ENCODE results near the gene SLC25A22. TPM values are rescaled to one million over a fixed set of nuclear protein-coding genes. Genes with fewer than 3 reads are reported as not detected.

Gene SLC25A22
- 10 to 100 TPM; 73.6 to 77.0 TPM for total RNA-seq
- 14.1 TPM for polyA plus RNA-seq

GRCh38 chr11:798093-798713, at the start of gene SLC25A22:
Gene SLC25A22 (minus strand): TSS chr11:798281. CDS start chr11:795006, 3,275 bp downstream.
- Histone ChIP-seq H3K4me1 (ENCODE audit: insufficient read depth, low read length) (peaks cover 25% of the 10 kb centered on the region), H3K4me3 (ENCODE audit: low read length) (peak within 1 kb of the TSS; percentile 92), H3K27me3 (ENCODE audit: insufficient read depth, low read length, poor library complexity, severe bottlenecking) (no peaks in the 10 kb centered on the region), H3K27ac (ENCODE audit: low read depth, low read length) (peak within 1 kb of the TSS; percentile 86), H3K36me3 (ENCODE audit: insufficient read depth, low read length) (peaks cover 4% of the 10 kb centered on the region), H3K9me3 (ENCODE audit: low read length) (no peaks in the 10 kb centered on the region)
- peak; percentile 76 to 88 (median 82) for DNase-seq
- H3K36me3 Mint-ChIP-seq = peaks cover 0 to 13% (median 0%) of the 10 kb centered on the region in 3 donors
- peak within 1 kb of the TSS; percentile 91 to 94 (median 92) for H3K4me3 Mint-ChIP-seq
- no peaks in the 10 kb centered on the region for H3K9me3 Mint-ChIP-seq
- peaks cover 12 to 26% (median 14%) of the 10 kb centered on the region in 3 donors for H3K4me1 Mint-ChIP-seq
- ChIA-PET CTCF (interaction anchor here (0.7 to 1.3 kb wide), 4 partner anchors 21 to 102 kb away, joined by 3 to 4 read pairs (median 4); partner anchors contain the start of genes PNPLA2 and TMEM80), POLR2A (interaction anchor here (0.7 to 1.5 kb wide), 3 partner anchors 21 to 218 kb away, joined by 3 to 6 read pairs (median 4); partner anchors contain the start of genes PNPLA2 and TALDO1)
- H3K27me3 Mint-ChIP-seq = no peaks in the 10 kb centered on the region
- peak within 1 kb of the TSS; percentile 87 to 98 (median 95) for H3K27ac Mint-ChIP-seq

DNA sequence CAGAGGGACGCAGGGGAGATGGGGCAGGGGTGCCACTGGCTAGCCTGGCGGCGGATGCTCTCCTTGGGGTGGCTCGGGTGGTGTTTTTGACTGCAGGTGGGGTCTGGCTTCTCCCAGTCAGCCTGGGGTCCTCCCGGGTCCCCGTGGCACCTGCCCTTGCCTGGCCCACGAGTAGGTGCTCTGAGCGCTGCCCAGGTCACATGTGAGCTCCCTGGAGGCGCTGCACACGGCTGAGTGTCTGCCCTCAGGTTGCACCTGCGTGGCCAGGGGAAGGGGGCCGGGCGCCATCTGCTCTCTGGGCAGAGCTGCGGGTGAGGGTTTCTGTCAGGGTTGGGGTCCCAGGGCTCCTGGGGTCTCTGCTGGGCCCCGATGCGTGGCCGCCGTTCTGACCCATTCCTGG, 49.8 kb upstream of the SLC25A22 start:
- H3K4me3 Mint-ChIP-seq = peak overlapping the region in 1 of 7 donors; percentile 45
- H3K27ac Mint-ChIP-seq = no peak overlapping the region
- no peaks in the 10 kb centered on the region for H3K36me3 ChIP-seq (ENCODE audit: insufficient read depth, low read length)
- H3K4me3 ChIP-seq (ENCODE audit: low read length) = no peak overlapping the region
- DNase-seq = no peak
- peaks cover 25% of the 10 kb centered on the region for H3K4me1 ChIP-seq (ENCODE audit: insufficient read depth, low read length)
- peaks cover 5 to 8% of the 10 kb centered on the region in 2 donors for H3K27me3 Mint-ChIP-seq
- H3K27me3 ChIP-seq (ENCODE audit: insufficient read depth, low read length, poor library complexity, severe bottlenecking) = peaks cover 8% of the 10 kb centered on the region
- no peaks in the 10 kb centered on the region for H3K9me3 Mint-ChIP-seq
- POLR2A ChIA-PET = interaction anchor here (0.5 kb wide), 1 partner anchor 9 kb away, joined by 4 read pairs; no protein-coding TSS in a partner anchor
- CTCF ChIA-PET = interaction anchor here (0.9 to 5.4 kb wide), 6 partner anchors 16 to 205 kb away, joined by 3 to 48 read pairs (median 5); no protein-coding TSS in a partner anchor
- H3K4me1 Mint-ChIP-seq = peaks cover 0 to 22% (median 7%) of the 10 kb centered on the region in 3 donors
- no peak overlapping the region for H3K27ac ChIP-seq (ENCODE audit: low read depth, low read length)
- H3K9me3 ChIP-seq (ENCODE audit: low read length) = no peaks in the 10 kb centered on the region
- H3K36me3 Mint-ChIP-seq = no peaks in the 10 kb centered on the region

- Mint-ChIP-seq H3K4me3 (peak overlapping the region in 1 of 7 donors; percentile 60), H3K27ac (no peak overlapping the region), H3K36me3 (peaks cover 0 to 3% (median 0%) of the 10 kb centered on the region in 3 donors), H3K4me1 (peaks cover 0 to 24% (median 7%) of the 10 kb centered on the region in 3 donors), H3K27me3 (peaks cover 5 to 8% of the 10 kb centered on the region in 2 donors), H3K9me3 (no peaks in the 10 kb centered on the region)
- H3K27me3 ChIP-seq (ENCODE audit: insufficient read depth, low read length, poor library complexity, severe bottlenecking) = peaks cover 8% of the 10 kb centered on the region
- ChIA-PET CTCF (interaction anchor here (0.8 to 5.4 kb wide), 4 partner anchors 15 to 206 kb away, joined by 3 to 48 read pairs (median 4); no protein-coding TSS in a partner anchor), POLR2A (interaction anchor here (0.7 kb wide), 1 partner anchor 27 kb away, joined by 3 read pairs; the partner anchor contains the start of gene PNPLA2)
- H3K9me3 ChIP-seq (ENCODE audit: low read length) = no peaks in the 10 kb centered on the region
- no peak overlapping the region for H3K27ac ChIP-seq (ENCODE audit: low read depth, low read length)
- no peaks in the 10 kb centered on the region for H3K36me3 ChIP-seq (ENCODE audit: insufficient read depth, low read length)
- DNase-seq = no peak
- H3K4me1 ChIP-seq (ENCODE audit: insufficient read depth, low read length) = peaks cover 26% of the 10 kb centered on the region
- no peak overlapping the region for H3K4me3 ChIP-seq (ENCODE audit: low read length)
Measured at GRCh38 chr11:846496-847098, 48.5 kb upstream of the SLC25A22 start.

GRCh38 chr11:845872-846495, 47.9 kb upstream of the SLC25A22 start:
- ChIA-PET CTCF (interaction anchor here (0.8 to 5.4 kb wide), 2 partner anchors 15 to 207 kb away, joined by 3 to 48 read pairs; no protein-coding TSS in a partner anchor), POLR2A (no interaction called here)
- peaks cover 5 to 30% (median 10%) of the 10 kb centered on the region in 3 donors for H3K4me1 Mint-ChIP-seq
- H3K9me3 Mint-ChIP-seq = no peaks in the 10 kb centered on the region
- H3K4me3 ChIP-seq (ENCODE audit: low read length) = no peak overlapping the region
- DNase-seq = no peak
- H3K36me3 ChIP-seq (ENCODE audit: insufficient read depth, low read length) = no peaks in the 10 kb centered on the region
- peak overlapping the region in 1 of 7 donors; percentile 60 for H3K4me3 Mint-ChIP-seq
- H3K27me3 ChIP-seq (ENCODE audit: insufficient read depth, low read length, poor library complexity, severe bottlenecking) = peaks cover 8% of the 10 kb centered on the region
- no peaks in the 10 kb centered on the region for H3K9me3 ChIP-seq (ENCODE audit: low read length)
- H3K27ac Mint-ChIP-seq = no peak overlapping the region
- no peak overlapping the region for H3K27ac ChIP-seq (ENCODE audit: low read depth, low read length)
- peaks cover 32% of the 10 kb centered on the region for H3K4me1 ChIP-seq (ENCODE audit: insufficient read depth, low read length)
- H3K36me3 Mint-ChIP-seq = peaks cover 0 to 3% (median 0%) of the 10 kb centered on the region in 3 donors
- peaks cover 5 to 8% of the 10 kb centered on the region in 2 donors for H3K27me3 Mint-ChIP-seq

DNA sequence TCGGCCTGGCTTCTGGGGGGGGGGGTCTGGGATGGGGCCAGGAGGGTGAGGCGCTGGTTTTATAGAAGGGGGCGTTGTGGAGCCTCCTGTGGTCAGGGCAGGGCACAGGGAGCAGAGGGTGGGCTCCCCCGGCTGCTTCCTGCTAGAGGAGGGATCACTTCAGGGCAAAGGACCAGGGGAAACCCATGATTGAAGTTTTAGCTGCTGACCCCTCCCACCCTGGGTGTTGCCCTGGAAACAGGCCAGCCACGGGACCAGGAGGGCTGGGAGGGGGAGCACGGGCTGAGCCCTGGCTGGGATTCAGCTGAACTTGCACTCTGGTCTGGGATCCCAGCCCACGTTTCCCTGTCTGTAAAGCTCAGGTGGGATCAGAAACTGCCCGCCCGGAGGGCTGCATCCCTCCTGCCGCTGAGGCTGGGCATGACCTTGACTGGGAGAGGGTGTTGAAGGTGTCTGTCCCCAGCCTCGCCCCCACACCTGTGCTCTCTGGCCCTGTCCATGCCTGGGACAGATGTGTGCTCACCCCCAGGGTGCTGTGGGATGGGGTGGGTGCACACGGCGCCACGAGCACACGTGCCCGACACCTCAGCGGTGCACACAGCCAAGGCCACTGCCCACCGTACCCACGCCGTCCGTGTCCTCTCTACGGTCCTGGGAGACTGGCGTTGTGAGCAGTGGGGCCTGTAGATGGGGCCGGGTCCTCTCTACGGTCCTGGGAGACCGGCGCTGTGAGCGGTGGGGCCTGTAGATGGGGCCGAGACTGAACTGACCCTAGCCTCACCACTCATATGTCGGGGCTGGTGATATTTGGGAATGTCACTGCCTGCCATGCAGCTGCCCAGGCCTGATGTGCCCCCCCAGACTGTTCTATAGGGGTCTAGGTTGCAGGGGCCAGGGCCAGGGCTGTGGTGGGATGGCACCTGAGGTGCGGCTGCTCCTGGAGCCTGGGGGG, 46.9 kb upstream of the SLC25A22 start:
- Histone ChIP-seq H3K9me3 (ENCODE audit: low read length) (no peaks in the 10 kb centered on the region), H3K4me3 (ENCODE audit: low read length) (no peak overlapping the region), H3K27me3 (ENCODE audit: insufficient read depth, low read length, poor library complexity, severe bottlenecking) (peaks cover 8% of the 10 kb centered on the region), H3K4me1 (ENCODE audit: insufficient read depth, low read length) (peaks cover 38% of the 10 kb centered on the region), H3K36me3 (ENCODE audit: insufficient read depth, low read length) (no peaks in the 10 kb centered on the region), H3K27ac (ENCODE audit: low read depth, low read length) (no peak overlapping the region)
- H3K9me3 Mint-ChIP-seq = no peaks in the 10 kb centered on the region
- H3K4me1 Mint-ChIP-seq = peaks cover 15 to 40% (median 19%) of the 10 kb centered on the region in 3 donors
- H3K27me3 Mint-ChIP-seq = peaks cover 5 to 8% of the 10 kb centered on the region in 2 donors
- H3K36me3 Mint-ChIP-seq = peaks cover 0 to 12% (median 0%) of the 10 kb centered on the region in 3 donors
- H3K27ac Mint-ChIP-seq = peak overlapping the region in 1 of 8 donors; percentile 17
- peak overlapping the region in 2 of 7 donors; percentile 16 to 48 for H3K4me3 Mint-ChIP-seq
- peak in 1 of 5 donors; percentile 38 for DNase-seq
- ChIA-PET CTCF (interaction anchor here (5.4 kb wide), 1 partner anchor 208 kb away, joined by 48 read pairs; no protein-coding TSS in a partner anchor), POLR2A (no interaction called here)

DNA sequence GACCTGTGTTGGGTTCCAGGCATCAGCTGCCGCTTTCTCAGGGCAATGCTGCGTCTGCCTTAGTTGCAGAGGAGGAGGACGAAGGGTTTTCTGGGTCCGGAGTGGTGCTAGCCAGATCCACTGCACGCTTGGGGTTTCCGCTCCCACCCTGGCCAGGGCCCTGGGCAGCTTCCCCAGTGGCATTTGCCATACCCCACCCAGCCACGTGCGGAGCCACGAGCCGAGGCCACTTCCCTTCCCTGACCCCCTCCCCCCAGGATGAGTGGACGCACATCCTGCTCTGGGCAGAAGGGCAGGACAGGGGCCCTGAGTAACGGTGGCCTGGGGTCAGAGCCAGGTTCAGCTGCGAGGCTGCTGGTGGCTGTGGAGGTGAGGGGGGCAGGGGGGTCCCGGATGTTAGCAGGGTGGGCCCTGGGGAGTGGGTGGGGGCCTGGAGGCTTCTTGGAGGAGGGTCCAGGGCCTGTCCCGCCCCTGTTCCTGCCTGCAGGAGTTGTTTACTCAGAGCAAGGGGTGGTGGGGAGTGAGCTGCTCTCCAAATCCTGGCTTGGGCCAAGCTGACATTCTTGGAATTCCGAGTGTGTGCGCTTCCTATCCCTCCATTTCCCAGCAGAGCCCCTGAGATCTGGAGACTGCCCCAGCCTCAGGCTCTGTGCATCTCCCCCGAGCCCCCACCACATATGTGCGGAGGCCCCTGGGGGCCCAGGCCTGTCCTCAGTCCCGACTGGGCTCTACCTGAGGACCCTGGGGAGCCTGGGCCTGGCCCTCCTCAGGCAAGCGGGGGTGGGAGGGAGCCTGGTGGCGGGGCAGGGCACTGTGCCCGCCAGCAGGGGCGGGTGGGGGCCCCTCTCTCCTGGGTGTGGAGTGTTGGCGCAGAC, 46.0 kb upstream of the SLC25A22 start:
- H3K27ac Mint-ChIP-seq = peak overlapping the region in 2 of 8 donors; percentile 47 to 81
- H3K9me3 Mint-ChIP-seq = no peaks in the 10 kb centered on the region
- H3K9me3 ChIP-seq (ENCODE audit: low read length) = no peaks in the 10 kb centered on the region
- peaks cover 5 to 8% of the 10 kb centered on the region in 2 donors for H3K27me3 Mint-ChIP-seq
- no peak overlapping the region for H3K4me3 ChIP-seq (ENCODE audit: low read length)
- peaks cover 0 to 20% (median 0%) of the 10 kb centered on the region in 3 donors for H3K36me3 Mint-ChIP-seq
- H3K27ac ChIP-seq (ENCODE audit: low read depth, low read length) = peak overlapping the region; percentile 74
- peaks cover 36% of the 10 kb centered on the region for H3K4me1 ChIP-seq (ENCODE audit: insufficient read depth, low read length)
- H3K27me3 ChIP-seq (ENCODE audit: insufficient read depth, low read length, poor library complexity, severe bottlenecking) = peaks cover 8% of the 10 kb centered on the region
- no peaks in the 10 kb centered on the region for H3K36me3 ChIP-seq (ENCODE audit: insufficient read depth, low read length)
- no peak for DNase-seq
- peaks cover 15 to 37% (median 19%) of the 10 kb centered on the region in 3 donors for H3K4me1 Mint-ChIP-seq
- POLR2A ChIA-PET = interaction anchor here (0.6 to 1.7 kb wide), 3 partner anchors 25 to 125 kb away, joined by 7 to 16 read pairs (median 8); partner anchors contain the start of genes PNPLA2 and RPLP2
- H3K4me3 Mint-ChIP-seq = peak overlapping the region; percentile 66 to 91 (median 71)
- CTCF ChIA-PET = interaction anchor here (1.9 to 5.4 kb wide), 3 partner anchors 11 to 209 kb away, joined by 6 to 48 read pairs (median 7); partner anchors contain the start of gene CD151

All from CD8-positive, alpha-beta memory T cell (primary cell).